HEK293 (cell line): Measurements from ENCODE around the gene LDB2.

ENCODE experiments used
- CTCF ChIA-PET: fragments of 350-600 bp; formaldehyde crosslinking; extraction: SDS; loops from one replicate; lab custom pipeline; 2021; ENCODE audit warnings: antibody characterized with exemption; lab: Yijun Ruan, JAX
- POLR2A ChIA-PET: fragments of 300-600 bp; formaldehyde crosslinking; extraction: SDS; loops from one replicate; lab custom pipeline; 2020; ENCODE audit warnings: antibody characterized with exemption, inconsistent platforms; lab: Yijun Ruan, JAX
- H3K27ac ChIP-seq: fragments of 200-500 bp; sonication (Bioruptor generic); 2 replicates; pipeline ENCODE4 v1.5.1; 2014; ENCODE audit warnings: low read depth, low read length, control low read depth, inconsistent platforms; ENCODE audit errors: extremely low read depth
- H3K36me3 ChIP-seq, 2 experiments: fragments of 200-500 bp in 1 of 2; sonication (Bioruptor generic) in 1 of 2; 1 replicate in 1 of 2; 2 replicates in 1 of 2; pipeline ENCODE4 v1.5.1; 2014 to 2017; ENCODE audit warnings: inconsistent platforms in 2 of 2, low read length in 2 of 2; ENCODE audit not compliant: control insufficient read depth in 2 of 2, insufficient read depth in 1 of 2
- H3K4me1 ChIP-seq: fragments of 200-500 bp; sonication (Bioruptor generic); 2 replicates; pipeline ENCODE4 v1.5.1; 2014; ENCODE audit warnings: mild to moderate bottlenecking, low read length, inconsistent platforms; ENCODE audit not compliant: control insufficient read depth, insufficient read depth
- H3K4me3 ChIP-seq: 2 replicates; pipeline ENCODE4 v1.5.1; 2011; ENCODE audit warnings: low read depth, mild to moderate bottlenecking, control low read depth, low read length, moderate library complexity
- H3K9me3 ChIP-seq: fragments of 200-500 bp; sonication (Bioruptor generic); 2 replicates; pipeline ENCODE4 v1.5.1; 2014; ENCODE audit warnings: low read depth, low read length, inconsistent platforms; ENCODE audit not compliant: control insufficient read depth, insufficient read depth
- EGR2 ChIP-seq: fragments of 450-650 bp; formaldehyde crosslinking; IDR thresholded peaks from 2 replicates; pipeline ENCODE4 v1.5.1; 2016; ENCODE audit warnings: low read depth, missing biosample characterization, missing genetic modification characterization
- HOXD13 ChIP-seq: sonication (generic); formaldehyde crosslinking; IDR thresholded peaks from 2 replicates; pipeline ENCODE4 v1.8.0; 2022; ENCODE audit warnings: missing genetic modification reagents, borderline replicate concordance
- INSM2 ChIP-seq: fragments of 450-650 bp; formaldehyde crosslinking; IDR thresholded peaks from 2 replicates; pipeline ENCODE4 v1.5.1; 2016; ENCODE audit warnings: missing biosample characterization, missing genetic modification characterization
- KLF9 ChIP-seq: fragments of 450-650 bp; formaldehyde crosslinking; IDR thresholded peaks from 2 replicates; pipeline ENCODE4 v1.5.1; 2016; ENCODE audit warnings: missing biosample characterization, missing genetic modification characterization, low read depth
- PRDM10 ChIP-seq: fragments of 450-650 bp; formaldehyde crosslinking; IDR thresholded peaks from 2 replicates; pipeline ENCODE4 v1.5.1; 2016; ENCODE audit warnings: missing biosample characterization, missing genetic modification characterization
- SCRT2 ChIP-seq: fragments of 450-650 bp; formaldehyde crosslinking; IDR thresholded peaks from 2 replicates; pipeline ENCODE4 v1.5.1; 2016; ENCODE audit warnings: missing biosample characterization, missing genetic modification characterization
- SP3 ChIP-seq: fragments of 450-650 bp; formaldehyde crosslinking; IDR thresholded peaks from 2 replicates; pipeline ENCODE4 v1.5.1; 2016; ENCODE audit warnings: missing biosample characterization, missing genetic modification characterization
- ZBTB44 ChIP-seq: fragments of 450-650 bp; IDR thresholded peaks from 2 replicates; pipeline ENCODE4 v1.5.1; 2018; ENCODE audit warnings: missing biosample characterization, mild to moderate bottlenecking, missing genetic modification characterization
- ZFP69B ChIP-seq: fragments of 450-650 bp; formaldehyde crosslinking; IDR thresholded peaks from 2 replicates; pipeline ENCODE4 v1.5.1; 2016; ENCODE audit warnings: missing biosample characterization, missing genetic modification characterization
- ZNF18 ChIP-seq: fragments of 450-650 bp; formaldehyde crosslinking; IDR thresholded peaks from 2 replicates; pipeline ENCODE4 v1.5.1; 2016; ENCODE audit warnings: missing biosample characterization, missing genetic modification characterization
- ZNF239 ChIP-seq: fragments of 450-650 bp; formaldehyde crosslinking; IDR thresholded peaks from 2 replicates; pipeline ENCODE4 v1.5.1; 2016; ENCODE audit warnings: missing biosample characterization, missing genetic modification characterization
- ZNF280C ChIP-seq: fragments of 450-650 bp; formaldehyde crosslinking; IDR thresholded peaks from 2 replicates; pipeline ENCODE4 v1.5.1; 2016; ENCODE audit warnings: missing biosample characterization, missing genetic modification characterization
- ZNF624 ChIP-seq: fragments of 450-650 bp; formaldehyde crosslinking; IDR thresholded peaks from 2 replicates; pipeline ENCODE4 v1.5.1; 2017; ENCODE audit warnings: missing biosample characterization, missing genetic modification characterization
- ZNF660 ChIP-seq: fragments of 450-650 bp; IDR thresholded peaks from 2 replicates; pipeline ENCODE4 v1.5.1; 2018; ENCODE audit warnings: missing biosample characterization, mild to moderate bottlenecking, missing genetic modification characterization
- ZSCAN4 ChIP-seq: fragments of 450-650 bp; formaldehyde crosslinking; IDR thresholded peaks from 2 replicates; pipeline ENCODE4 v1.5.1; 2017; ENCODE audit warnings: missing biosample characterization, missing genetic modification characterization

Gene LDB2

GRCh38 chr4:16720761-16721160, 177.7 kb downstream of the LDB2 start:
- ChIA-PET POLR2A (no interaction called here), CTCF (interaction anchor here (0.7 kb wide), 1 partner anchor 87 kb away, joined by 3 read pairs; no protein-coding TSS in a partner anchor)
- no peak overlapping the region for H3K27ac ChIP-seq
- H3K4me3 ChIP-seq = no peak overlapping the region
- no peaks in the 10 kb centered on the region for H3K9me3 ChIP-seq
- no peaks in the 10 kb centered on the region for H3K4me1 ChIP-seq
- H3K36me3 ChIP-seq = no peaks in the 10 kb centered on the region
- no peak for TF ChIP-seq ZNF624 (tag by site-specific recombination)
- TF ChIP-seq PRDM10 (tag by site-specific recombination) = no peak
- TF ChIP-seq INSM2 (tag by site-specific recombination) = no peak
- TF ChIP-seq ZNF18 = no peak
- TF ChIP-seq SCRT2 (tag by site-specific recombination) = no peak
- no peak for TF ChIP-seq ZNF660 (tag by site-specific recombination)
- TF ChIP-seq ZBTB44 (tag by site-specific recombination) = no peak
- TF ChIP-seq ZFP69B (tag by site-specific recombination) = no peak
- TF ChIP-seq ZNF239 (tag by site-specific recombination) = no peak
- no peak for TF ChIP-seq ZSCAN4
- no peak for TF ChIP-seq ZNF280C (tag by site-specific recombination)
- no peak for TF ChIP-seq HOXD13
- TF ChIP-seq KLF9 = no peak
- TF ChIP-seq SP3 (tag by site-specific recombination) = no peak
- no peak for TF ChIP-seq EGR2 (tag by site-specific recombination)
